Measurements from ENCODE around the gene TYW1. TPM values are rescaled to one million over a fixed set of nuclear protein-coding genes. Genes with fewer than 3 reads are reported as not detected.
"Not testable (repeated sequence)": the region's sequence is repeated elsewhere in the genome, so short reads cannot be mapped to it uniquely, and the experiment has no call there.

TYW1 gene
- total RNA-seq = 18.9 and 20.3 TPM in 2 replicates

- DNase-seq = peak; percentile 98
These were observed at the start of gene TYW1 for GRCh38 chr7:66996444-66997191. TYW1 (plus strand) TSS chr7:66996833; CDS start chr7:66996979, 146 bp downstream.

GRCh38 chr7:66948480-66949109 lies 48.0 kb upstream of the TYW1 start:
- DNase-seq = no peak

- DNase-seq = peak; percentile 81
These were observed 46.3 kb upstream of the TYW1 start for GRCh38 chr7:66950311-66950710.

- peak; percentile 88 for DNase-seq
These were observed 45.9 kb upstream of the TYW1 start for GRCh38 chr7:66950763-66951162.

- DNase-seq = peak; percentile 75
These were observed 44.1 kb upstream of the TYW1 start for GRCh38 chr7:66952343-66953043.

- DNase-seq = no peak
These were observed 43.6 kb upstream of the TYW1 start for GRCh38 chr7:66953044-66953427.

GRCh38 chr7:66957595-66958290 lies 38.9 kb upstream of the TYW1 start:
- no peak for DNase-seq

GRCh38 chr7:66958538-66959350 lies 37.9 kb upstream of the TYW1 start:
- no peak for DNase-seq

GRCh38 chr7:66960192-66960591 lies 36.4 kb upstream of the TYW1 start:
- no peak for DNase-seq

- no peak for DNase-seq
These were observed 35.5 kb upstream of the TYW1 start for GRCh38 chr7:66961096-66961495.

GRCh38 chr7:66964411-66964810 lies 32.2 kb upstream of the TYW1 start:
- no peak for DNase-seq

- no peak for DNase-seq
These were observed 29.6 kb upstream of the TYW1 start for GRCh38 chr7:66967029-66967428.

GRCh38 chr7:66969001-66969400 lies 27.6 kb upstream of the TYW1 start:
- DNase-seq = not testable (repeated sequence)

- no peak for DNase-seq
These were observed 26.3 kb upstream of the TYW1 start for GRCh38 chr7:66970310-66970709.

- DNase-seq = no peak
These were observed 21.5 kb upstream of the TYW1 start for GRCh38 chr7:66974986-66975590.

GRCh38 chr7:66978312-66978711 lies 18.3 kb upstream of the TYW1 start:
- not testable (repeated sequence) for DNase-seq

- DNase-seq = not testable (repeated sequence)
These were observed 17.6 kb upstream of the TYW1 start for GRCh38 chr7:66979013-66979412.

- not testable (repeated sequence) for DNase-seq
These were observed 16.3 kb upstream of the TYW1 start for GRCh38 chr7:66980336-66980735.

GRCh38 chr7:66989552-66989951 lies 7.1 kb upstream of the TYW1 start:
- DNase-seq = not testable (repeated sequence)

GRCh38 chr7:66994051-66994450 lies 2.6 kb upstream of the TYW1 start:
- DNase-seq = not testable (repeated sequence)

GRCh38 chr7:66994691-66995049 lies 2.0 kb upstream of the TYW1 start:
- DNase-seq = peak; percentile 78

All from dermis blood vessel endothelial cell (primary cell).